Mesenchymal stem cell (in vitro differentiated cells and primary cell): Measurements from ENCODE around the gene FCN2.

ENCODE experiments used
- DNase-seq: peaks from one replicate; pipeline ENCODE4 v3.0.0-alpha.2; 2013
- H2AFZ ChIP-seq: one replicate; pipeline ENCODE4 v1.6.1; 2013; ENCODE audit warnings: low read depth, mild to moderate bottlenecking, control low read depth, inconsistent platforms, low read length, moderate library complexity
- H2AK5ac ChIP-seq: 2 replicates; pipeline ENCODE4 v1.6.1; 2013; ENCODE audit warnings: low read length, moderate library complexity, mild to moderate bottlenecking, inconsistent platforms; ENCODE audit not compliant: severe bottlenecking
- H2BK120ac ChIP-seq: one replicate; pipeline ENCODE4 v1.6.1; 2013; ENCODE audit warnings: low read depth, mild to moderate bottlenecking, inconsistent platforms, low read length, moderate library complexity
- H2BK12ac ChIP-seq, 2 experiments: one replicate each; pipeline ENCODE4 v1.6.1; 2013; ENCODE audit warnings: inconsistent platforms in 2 of 2, low read length in 2 of 2, mild to moderate bottlenecking in 2 of 2, moderate library complexity in 2 of 2, control low read depth in 1 of 2
- H2BK15ac ChIP-seq: one replicate; pipeline ENCODE4 v1.6.1; 2013; ENCODE audit warnings: mild to moderate bottlenecking, low read depth, inconsistent platforms; ENCODE audit not compliant: poor library complexity, severe bottlenecking
- H2BK5ac ChIP-seq: 2 replicates; pipeline ENCODE4 v1.6.1; 2013; ENCODE audit warnings: low read depth, mild to moderate bottlenecking, low read length, control low read depth, inconsistent platforms; ENCODE audit not compliant: poor library complexity, severe bottlenecking
- H3K14ac ChIP-seq, 2 experiments: one replicate each; pipeline ENCODE4 v1.6.1; 2013; ENCODE audit warnings: inconsistent platforms in 2 of 2, low read length in 2 of 2, control low read depth in 1 of 2, mild to moderate bottlenecking in 1 of 2, moderate library complexity in 1 of 2
- H3K18ac ChIP-seq, 2 experiments: one replicate each; pipeline ENCODE4 v1.6.1; 2013; ENCODE audit warnings: inconsistent platforms in 2 of 2, low read length in 2 of 2, control low read depth in 1 of 2, low read depth in 1 of 2, mild to moderate bottlenecking in 1 of 2
- H3K23ac ChIP-seq, 2 experiments: one replicate each; pipeline ENCODE4 v1.6.1; 2013; ENCODE audit warnings: inconsistent platforms in 2 of 2, low read length in 2 of 2, mild to moderate bottlenecking in 2 of 2, moderate library complexity in 2 of 2, control low read depth in 1 of 2
- H3K27ac ChIP-seq: 2 replicates; pipeline ENCODE4 v1.5.1; 2013; ENCODE audit warnings: mild to moderate bottlenecking, moderate library complexity, low read length, control low read depth, inconsistent platforms; ENCODE audit not compliant: poor library complexity, severe bottlenecking
- H3K27me3 ChIP-seq, 2 experiments: 2 replicates each; pipeline versions ENCODE4 v1.6.1 to v1.7.0; 2013; ENCODE audit warnings: low read length in 2 of 2, mild to moderate bottlenecking in 2 of 2, moderate library complexity in 2 of 2, control low read depth in 1 of 2, inconsistent platforms in 1 of 2; ENCODE audit not compliant: control insufficient read depth in 1 of 2, insufficient read depth in 1 of 2
- H3K36me3 ChIP-seq, 2 experiments: 2 replicates each; pipeline versions ENCODE4 v1.6.1 to v1.7.0; 2013; ENCODE audit warnings: low read length in 2 of 2, control low read depth in 1 of 2, inconsistent platforms in 1 of 2, low read depth in 1 of 2, mild to moderate bottlenecking in 1 of 2; ENCODE audit not compliant: insufficient read depth in 2 of 2, control insufficient read depth in 1 of 2
- H3K4ac ChIP-seq, 2 experiments: one replicate each; pipeline ENCODE4 v1.6.1; 2013; ENCODE audit warnings: inconsistent platforms in 2 of 2, low read length in 2 of 2, mild to moderate bottlenecking in 2 of 2, moderate library complexity in 2 of 2, control low read depth in 1 of 2, low read depth in 1 of 2
- H3K4me1 ChIP-seq: 2 replicates; pipeline ENCODE4 v1.6.1; 2013; ENCODE audit warnings: low read depth, low read length, control low read depth; ENCODE audit not compliant: control insufficient read depth, insufficient read depth
- H3K4me2 ChIP-seq: 2 replicates; pipeline ENCODE4 v1.6.1; 2013; ENCODE audit warnings: low read length, mild to moderate bottlenecking, inconsistent platforms; ENCODE audit not compliant: poor library complexity, severe bottlenecking
- H3K4me3 ChIP-seq, 2 experiments: 2 replicates each; pipeline versions ENCODE4 v1.5.1 to v1.7.0; 2013; ENCODE audit warnings: low read length in 2 of 2, mild to moderate bottlenecking in 2 of 2, control low read depth in 1 of 2, low read depth in 1 of 2; ENCODE audit not compliant: insufficient read depth in 1 of 2
- H3K79me1 ChIP-seq: replicated peaks from 2 replicates; pipeline ENCODE4 v1.6.1; 2013; ENCODE audit warnings: mild to moderate bottlenecking, control low read depth, low read length, inconsistent platforms; ENCODE audit not compliant: poor library complexity, severe bottlenecking
- H3K9ac ChIP-seq: 2 replicates; pipeline ENCODE4 v1.7.0; 2013; ENCODE audit warnings: mild to moderate bottlenecking, low read length, moderate library complexity
- H3K9me3 ChIP-seq: 2 replicates; pipeline ENCODE4 v1.7.0; 2013; ENCODE audit warnings: mild to moderate bottlenecking, low read length; ENCODE audit not compliant: control insufficient read depth
- H4K8ac ChIP-seq: one replicate; pipeline ENCODE4 v1.6.1; 2013; ENCODE audit warnings: inconsistent platforms, mild to moderate bottlenecking, low read length, moderate library complexity
- H4K91ac ChIP-seq: one replicate; pipeline ENCODE4 v1.6.1; 2013; ENCODE audit warnings: mild to moderate bottlenecking, low read length, inconsistent platforms
- WGBS: methylation state at CpG from one replicate; pipeline ENCODE4 v1.1.7; 2013; ENCODE audit warnings: mixed read lengths; 5-methylcytosine and 5-hydroxymethylcytosine counted together

The FCN2 gene

DNA sequence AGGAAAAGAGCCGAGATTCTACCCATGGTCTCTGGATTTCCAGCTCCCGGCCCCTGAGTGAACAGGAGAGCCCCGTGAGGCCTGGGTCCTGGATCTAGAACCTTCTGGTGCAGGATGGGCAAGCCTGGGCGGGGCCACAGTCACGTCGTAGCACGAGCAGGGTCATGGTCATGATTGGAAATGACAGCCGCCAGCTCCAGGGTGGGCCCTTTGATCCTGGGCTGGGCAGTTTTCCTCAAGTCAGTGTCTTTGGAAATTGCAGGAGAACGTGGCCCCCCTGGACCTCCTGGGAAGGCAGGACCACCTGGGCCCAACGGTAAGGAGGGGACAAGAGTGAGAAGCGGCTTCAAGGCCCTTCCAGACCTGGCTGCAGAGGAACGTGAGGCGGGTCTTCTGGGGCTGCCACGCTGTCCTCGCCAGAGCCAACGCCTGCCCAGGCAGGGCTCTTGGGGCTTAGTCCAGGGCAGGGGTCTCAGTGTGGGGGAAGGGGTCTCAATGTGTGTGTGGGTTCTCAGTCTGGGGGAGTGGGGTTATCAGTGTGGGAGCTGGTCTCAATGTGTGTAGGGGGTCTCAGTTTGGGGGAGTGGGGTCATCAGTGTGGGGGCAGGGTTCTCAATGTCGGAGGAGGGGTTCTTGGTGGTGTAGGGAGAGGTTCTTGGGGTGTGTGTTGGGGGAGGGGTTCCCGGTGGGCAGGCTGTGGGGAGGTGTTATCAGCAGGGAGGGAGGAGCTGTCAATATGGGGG lies 2.6 kb downstream of the FCN2 start:
- H3K18ac ChIP-seq = no peak overlapping the region
- no peak overlapping the region for H3K4me3 ChIP-seq
- H3K27me3 ChIP-seq = peaks cover 31 to 50% of the 10 kb centered on the region in 2 experiments
- H2BK5ac ChIP-seq = no peak overlapping the region
- no peak overlapping the region for H3K14ac ChIP-seq
- no peak for DNase-seq
- no peak overlapping the region for H3K4me2 ChIP-seq
- H2BK15ac ChIP-seq = no peak overlapping the region
- H2AFZ ChIP-seq = no peak overlapping the region
- H3K36me3 ChIP-seq = no peaks in the 10 kb centered on the region
- no peak overlapping the region for H2BK120ac ChIP-seq
- no peaks in the 10 kb centered on the region for H3K4me1 ChIP-seq
- WGBS = 82% methylated on average over 18 of the region's 18 CpGs
- no peak overlapping the region for H2BK12ac ChIP-seq
- H4K91ac ChIP-seq = no peak overlapping the region
- no peak overlapping the region for H2AK5ac ChIP-seq
- H3K23ac ChIP-seq = no peak overlapping the region
- no peak overlapping the region for H3K4ac ChIP-seq
- no peak overlapping the region for H4K8ac ChIP-seq
- H3K79me1 ChIP-seq = no peaks in the 10 kb centered on the region
- H3K27ac ChIP-seq = no peak overlapping the region
- no peaks in the 10 kb centered on the region for H3K9me3 ChIP-seq
- H3K9ac ChIP-seq = no peak overlapping the region

DNA sequence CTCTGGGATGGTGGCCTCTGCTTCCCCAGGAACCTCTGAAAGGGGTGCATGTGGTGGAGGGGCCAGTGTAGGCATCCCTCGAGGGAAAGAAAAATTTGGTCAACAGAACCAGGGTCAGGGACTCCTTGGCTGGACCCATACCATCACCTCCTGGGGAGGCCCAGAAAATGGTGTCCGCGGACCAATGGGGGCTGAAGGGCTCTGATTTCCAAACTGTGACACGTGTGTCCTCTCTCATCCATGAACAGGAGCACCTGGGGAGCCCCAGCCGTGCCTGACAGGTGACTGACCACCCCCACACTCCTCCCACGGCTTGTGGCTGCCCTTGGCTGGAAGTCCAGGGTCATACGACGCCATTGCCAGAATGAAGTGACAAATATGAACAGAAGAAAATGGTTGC lies 3.9 kb downstream of the FCN2 start:
- Histone ChIP-seq H2BK120ac (no peak overlapping the region), H4K91ac (no peak overlapping the region), H3K27me3 (peaks cover 32 to 45% of the 10 kb centered on the region in 2 experiments), H3K27ac (no peak overlapping the region), H3K14ac (no peak overlapping the region), H3K79me1 (no peaks in the 10 kb centered on the region), H3K4me2 (no peak overlapping the region), H3K4me3 (no peak overlapping the region), H2BK5ac (no peak overlapping the region), H2BK15ac (no peak overlapping the region), H3K9me3 (no peaks in the 10 kb centered on the region), H3K23ac (no peak overlapping the region), H3K9ac (no peak overlapping the region), H3K4ac (no peak overlapping the region), H2AK5ac (no peak overlapping the region), H4K8ac (no peak overlapping the region), H3K4me1 (no peaks in the 10 kb centered on the region), H3K36me3 (no peaks in the 10 kb centered on the region), H2BK12ac (no peak overlapping the region), H3K18ac (no peak overlapping the region), H2AFZ (no peak overlapping the region)
- 68% methylated on average over 8 of the region's 8 CpGs for WGBS
- DNase-seq = no peak

DNA sequence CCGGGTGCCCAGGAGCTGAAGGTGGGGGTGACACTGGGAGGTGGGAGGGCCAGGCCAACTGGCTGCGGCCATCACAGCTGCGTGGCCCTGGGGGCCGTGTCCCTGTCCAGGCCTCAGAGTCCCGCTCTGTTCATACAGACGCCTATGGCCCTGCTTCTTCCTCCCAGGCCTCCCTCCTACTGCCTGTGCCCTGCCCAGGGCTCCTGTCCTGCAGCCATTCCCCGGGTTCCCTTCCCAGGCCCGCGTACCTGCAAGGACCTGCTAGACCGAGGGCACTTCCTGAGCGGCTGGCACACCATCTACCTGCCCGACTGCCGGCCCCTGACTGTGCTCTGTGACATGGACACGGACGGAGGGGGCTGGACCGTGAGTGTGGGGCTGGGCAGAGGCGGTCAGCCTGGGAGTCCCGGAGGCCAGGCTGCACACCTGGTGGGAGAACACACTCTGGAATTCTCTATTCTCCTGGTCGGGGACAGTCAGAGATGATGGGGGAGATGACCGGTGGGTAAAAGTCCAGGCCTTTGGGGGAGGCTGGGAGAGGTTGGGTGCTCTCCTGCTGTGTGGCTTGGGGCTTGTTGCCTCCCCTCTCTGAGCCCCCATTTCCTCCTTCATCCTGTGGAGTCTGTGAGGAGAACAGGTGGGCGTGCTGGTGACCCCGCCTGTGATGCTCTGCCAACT lies 4.5 kb downstream of the FCN2 start:
- H3K18ac ChIP-seq = no peak overlapping the region
- H3K14ac ChIP-seq = no peak overlapping the region
- no peaks in the 10 kb centered on the region for H3K36me3 ChIP-seq
- H3K23ac ChIP-seq = no peak overlapping the region
- H3K27me3 ChIP-seq = peaks cover 26 to 39% of the 10 kb centered on the region in 2 experiments
- no peak overlapping the region for H2BK15ac ChIP-seq
- H4K91ac ChIP-seq = no peak overlapping the region
- H2BK120ac ChIP-seq = no peak overlapping the region
- H3K9ac ChIP-seq = no peak overlapping the region
- H3K79me1 ChIP-seq = no peaks in the 10 kb centered on the region
- H2AK5ac ChIP-seq = no peak overlapping the region
- H3K4me1 ChIP-seq = no peaks in the 10 kb centered on the region
- DNase-seq = no peak
- no peak overlapping the region for H3K4me2 ChIP-seq
- H3K4me3 ChIP-seq = no peak overlapping the region
- no peaks in the 10 kb centered on the region for H3K9me3 ChIP-seq
- no peak overlapping the region for H2BK12ac ChIP-seq
- H2BK5ac ChIP-seq = no peak overlapping the region
- H2AFZ ChIP-seq = no peak overlapping the region
- 94% methylated on average over 20 of the region's 22 CpGs for WGBS
- H3K27ac ChIP-seq = no peak overlapping the region
- no peak overlapping the region for H3K4ac ChIP-seq
- no peak overlapping the region for H4K8ac ChIP-seq

DNA sequence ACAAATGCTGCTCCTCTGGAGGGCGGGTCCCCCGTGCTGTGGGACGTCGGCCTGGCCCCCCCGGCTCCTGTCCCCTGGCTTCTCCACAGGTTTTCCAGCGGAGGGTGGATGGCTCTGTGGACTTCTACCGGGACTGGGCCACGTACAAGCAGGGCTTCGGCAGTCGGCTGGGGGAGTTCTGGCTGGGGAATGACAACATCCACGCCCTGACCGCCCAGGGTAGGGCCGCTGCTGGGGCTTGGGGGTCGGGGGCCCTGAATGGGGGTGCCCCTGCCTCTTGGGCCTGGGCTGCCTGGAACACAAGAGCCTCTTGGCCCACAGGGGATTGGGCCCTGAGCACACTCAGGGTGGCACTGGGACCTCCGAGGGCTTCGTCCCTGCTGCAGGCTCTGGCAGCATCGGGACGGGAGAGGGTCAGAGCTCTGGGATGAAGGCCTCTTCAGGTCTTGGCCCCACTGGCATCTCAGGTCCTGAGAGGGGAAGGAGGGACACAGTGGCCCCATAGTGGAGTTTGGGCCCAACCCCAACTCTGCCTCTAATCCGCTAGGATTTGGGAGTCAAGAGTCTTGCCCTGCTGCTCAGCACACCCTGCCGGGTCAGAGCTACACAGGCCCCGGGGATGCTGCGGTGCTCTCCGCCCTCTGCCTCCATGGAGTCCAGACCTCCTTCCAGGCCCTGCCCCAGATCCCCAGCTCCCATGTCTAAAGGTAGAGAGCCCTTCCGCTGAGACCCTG lies 5.2 kb downstream of the FCN2 start:
- H3K18ac ChIP-seq = no peak overlapping the region
- H3K27ac ChIP-seq = no peak overlapping the region
- no peak overlapping the region for H4K8ac ChIP-seq
- H2BK120ac ChIP-seq = no peak overlapping the region
- H3K9ac ChIP-seq = no peak overlapping the region
- H2BK15ac ChIP-seq = no peak overlapping the region
- H2BK12ac ChIP-seq = no peak overlapping the region
- no peak overlapping the region for H2AFZ ChIP-seq
- H3K4me3 ChIP-seq = no peak overlapping the region
- no peak overlapping the region for H3K23ac ChIP-seq
- no peaks in the 10 kb centered on the region for H3K79me1 ChIP-seq
- H3K9me3 ChIP-seq = no peaks in the 10 kb centered on the region
- 89% methylated on average over 24 of the region's 24 CpGs for WGBS
- H3K14ac ChIP-seq = no peak overlapping the region
- H3K27me3 ChIP-seq = peaks cover 20 to 35% of the 10 kb centered on the region in 2 experiments
- no peak overlapping the region for H2BK5ac ChIP-seq
- H3K4me1 ChIP-seq = no peaks in the 10 kb centered on the region
- no peaks in the 10 kb centered on the region for H3K36me3 ChIP-seq
- H3K4me2 ChIP-seq = no peak overlapping the region
- DNase-seq = no peak
- H4K91ac ChIP-seq = no peak overlapping the region
- no peak overlapping the region for H3K4ac ChIP-seq
- H2AK5ac ChIP-seq = no peak overlapping the region
